Activated CD4-positive, alpha-beta T cell treated with anti-CD3 and anti-CD28 coated beads, Interleukin-2, Interleukin-6, amounts not matched to agents 100 ng/mL and 50 ng/mL, durations not matched to agents 16 hours and 8 hours (primary cell): Measurements from ENCODE around the gene MVP.
"Not testable (repeated sequence)": the region's sequence is repeated elsewhere in the genome, so short reads cannot be mapped to it uniquely, and the experiment has no call there.

Experiments
- DNase-seq: peaks from one replicate; pipeline ENCODE4 v3.0.0-alpha.2; 2020

Gene MVP

DNA sequence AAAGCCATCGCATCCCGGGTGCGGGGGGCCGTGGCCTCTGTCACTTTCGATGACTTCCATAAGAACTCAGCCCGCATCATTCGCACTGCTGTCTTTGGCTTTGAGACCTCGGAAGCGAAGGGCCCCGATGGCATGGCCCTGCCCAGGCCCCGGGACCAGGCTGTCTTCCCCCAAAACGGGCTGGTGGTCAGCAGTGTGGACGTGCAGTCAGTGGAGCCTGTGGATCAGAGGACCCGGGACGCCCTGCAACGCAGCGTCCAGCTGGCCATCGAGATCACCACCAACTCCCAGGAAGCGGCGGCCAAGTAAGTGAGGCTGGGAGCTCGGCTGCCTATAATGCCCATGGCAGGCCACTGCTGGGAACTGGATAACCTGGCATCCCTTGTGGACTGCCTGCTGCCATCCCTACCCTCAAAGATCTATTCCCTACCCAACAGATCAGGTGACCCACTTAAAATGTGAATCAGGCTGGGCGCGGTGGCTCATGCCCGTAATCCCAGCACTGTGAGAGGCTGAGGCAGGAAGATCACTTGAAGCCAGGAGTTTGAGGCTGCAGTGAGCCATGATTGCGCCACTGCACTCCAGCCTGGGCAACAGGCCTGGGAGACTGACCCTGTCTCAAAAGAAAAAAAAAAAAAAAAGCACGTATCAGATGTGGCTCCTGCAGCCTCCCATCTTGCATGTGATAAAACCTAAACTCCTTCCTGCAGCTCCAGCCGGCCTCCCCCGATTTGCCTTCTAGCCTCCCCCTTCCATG lies 24.5 kb downstream of the MVP start:
- no peak for DNase-seq

DNA sequence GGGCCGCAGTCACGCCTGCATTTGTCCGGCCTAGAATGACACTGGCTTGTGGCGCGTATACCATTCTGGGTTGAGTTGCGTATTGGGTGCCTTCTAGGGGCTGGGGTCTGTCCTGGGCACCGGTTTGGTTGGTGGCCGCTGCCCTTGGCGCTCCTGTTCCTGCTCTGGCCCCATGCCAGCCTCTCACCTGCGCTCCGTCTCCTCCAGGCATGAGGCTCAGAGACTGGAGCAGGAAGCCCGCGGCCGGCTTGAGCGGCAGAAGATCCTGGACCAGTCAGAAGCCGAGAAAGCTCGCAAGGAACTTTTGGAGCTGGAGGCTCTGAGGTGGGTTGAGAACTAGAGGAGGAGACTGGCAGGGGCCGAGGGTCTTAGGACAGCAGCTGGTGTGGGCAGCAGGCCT lies 25.4 kb downstream of the MVP start:
- DNase-seq: no peak

DNA sequence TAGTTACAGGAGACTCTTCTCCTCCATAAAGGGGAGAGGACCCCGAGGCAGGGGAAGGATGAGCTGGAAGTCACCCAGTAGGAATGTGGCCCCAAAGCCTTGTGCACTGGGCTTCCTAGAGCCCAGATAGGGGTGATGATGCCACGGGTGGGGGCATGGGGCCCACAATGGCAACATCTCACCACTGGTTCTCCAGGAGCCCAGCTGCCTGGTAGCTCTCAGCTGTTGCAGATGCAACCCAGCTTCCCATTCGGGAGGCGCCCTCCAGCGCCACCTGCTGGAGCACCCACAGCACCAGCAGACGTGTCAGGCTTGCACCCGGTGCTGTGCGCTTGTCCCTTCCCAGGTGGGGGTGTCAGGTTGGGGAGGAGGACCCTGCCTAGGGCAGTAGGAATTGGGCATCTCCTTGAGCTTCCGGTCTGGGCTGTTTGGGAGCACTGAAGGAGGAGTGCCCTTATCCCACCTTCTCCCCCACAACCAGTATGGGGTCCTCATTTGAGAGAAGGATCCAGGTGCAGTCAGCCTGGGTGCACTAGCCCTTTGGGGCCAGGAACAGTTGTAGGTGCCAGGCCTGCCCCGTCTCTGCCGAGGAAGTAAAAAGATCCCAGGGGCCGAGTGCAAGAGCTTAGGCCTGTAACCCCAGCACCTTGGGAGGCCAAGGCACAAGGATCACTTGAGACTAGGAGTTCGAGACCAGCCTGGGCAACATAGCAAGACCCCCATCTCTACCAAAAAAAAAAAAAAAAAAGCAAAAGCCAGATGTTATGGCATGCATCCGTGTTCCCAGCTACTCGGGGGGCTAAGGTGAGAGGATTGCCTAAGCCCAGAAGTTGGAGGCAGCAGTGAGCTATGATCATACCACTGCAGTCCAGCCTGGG lies 28.4 kb downstream of the MVP start:
- peak; percentile 89 for DNase-seq

DNA sequence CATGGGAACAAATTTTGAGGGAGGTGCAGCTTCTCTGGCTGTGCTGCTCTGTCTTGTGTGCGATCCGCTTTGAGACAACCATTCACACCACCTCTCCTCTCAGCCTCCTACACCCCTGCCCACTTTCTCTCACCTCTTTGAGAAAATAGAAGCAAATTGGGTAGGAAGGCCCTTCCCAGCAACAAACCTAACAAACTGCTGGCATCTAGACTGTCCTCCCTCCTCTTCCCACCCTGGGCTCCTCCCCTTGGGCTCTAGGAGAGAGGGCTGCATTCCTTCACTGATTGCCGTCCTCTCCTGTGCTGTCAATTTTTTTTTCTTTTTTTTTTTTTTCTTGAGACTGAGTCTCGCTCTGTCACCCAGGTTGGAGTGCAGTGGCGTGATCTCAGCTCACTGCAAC lies 29.2 kb downstream of the MVP start:
- DNase-seq: no peak

DNA sequence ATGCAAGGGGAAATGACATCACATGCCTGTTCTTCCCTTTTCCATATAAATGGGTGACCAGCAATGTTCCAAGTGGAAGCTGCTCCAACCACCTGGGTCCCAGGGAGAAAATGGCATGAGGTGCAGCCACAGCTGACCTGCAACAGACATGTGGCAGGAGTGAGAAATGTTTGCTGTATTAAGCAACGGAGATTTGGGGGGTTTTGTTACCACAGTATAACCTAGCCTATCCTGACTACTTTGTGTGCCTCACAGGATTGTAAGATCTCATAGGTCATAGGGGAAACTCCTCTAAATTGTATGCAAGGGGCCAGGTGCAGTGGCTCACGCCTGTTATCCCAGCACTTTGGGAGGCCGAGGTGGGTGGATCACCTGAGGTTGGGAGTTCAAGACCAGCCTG lies 30.7 kb downstream of the MVP start:
- DNase-seq: no peak

DNA sequence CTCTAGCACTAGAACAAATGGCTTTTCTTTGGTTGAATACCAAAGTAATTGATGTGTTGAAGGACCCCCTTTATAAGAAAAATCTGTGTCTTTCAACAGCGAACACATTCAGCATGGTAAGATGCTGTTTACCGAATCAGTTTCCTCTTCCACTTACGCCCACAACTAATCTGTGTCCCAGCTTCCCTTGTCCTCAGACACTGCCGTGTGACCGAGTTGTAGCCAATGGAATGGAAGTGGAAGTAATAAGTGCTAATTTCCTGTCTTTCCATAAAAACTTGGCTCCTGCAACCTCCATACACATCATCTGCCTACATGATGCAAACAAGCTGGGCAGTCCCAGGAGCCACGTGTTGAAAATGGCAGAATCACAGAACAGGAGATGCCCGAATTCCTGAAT lies 32.4 kb downstream of the MVP start:
- DNase-seq: no peak

DNA sequence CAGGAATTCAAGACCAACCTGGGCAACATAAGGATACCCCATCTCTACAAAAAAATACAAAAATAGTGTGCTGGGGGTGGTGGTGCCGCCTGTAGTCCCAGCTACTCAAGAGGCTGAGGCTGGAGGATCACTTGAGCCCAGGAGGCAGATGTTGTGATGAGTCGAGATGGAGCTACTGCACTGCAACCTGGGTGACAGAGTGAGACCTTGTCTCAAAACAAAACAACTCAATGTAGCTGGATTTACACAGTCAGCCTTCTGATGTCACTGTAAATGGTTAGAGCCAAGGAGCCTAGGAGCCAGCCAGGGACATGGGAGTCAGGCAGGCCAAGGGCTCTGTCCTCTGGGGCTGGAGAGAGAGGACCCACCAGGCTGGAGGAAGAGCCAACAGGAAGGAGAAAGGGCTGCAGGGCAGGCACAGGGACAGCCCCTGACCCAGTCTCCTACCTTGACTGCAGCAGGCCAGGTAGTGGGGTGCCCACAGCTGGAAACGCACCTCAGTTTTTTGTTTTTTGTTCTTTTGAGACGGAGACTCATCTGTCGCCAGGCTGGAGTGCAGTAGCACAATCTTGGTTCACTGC lies 34.3 kb downstream of the MVP start:
- no peak for DNase-seq

DNA sequence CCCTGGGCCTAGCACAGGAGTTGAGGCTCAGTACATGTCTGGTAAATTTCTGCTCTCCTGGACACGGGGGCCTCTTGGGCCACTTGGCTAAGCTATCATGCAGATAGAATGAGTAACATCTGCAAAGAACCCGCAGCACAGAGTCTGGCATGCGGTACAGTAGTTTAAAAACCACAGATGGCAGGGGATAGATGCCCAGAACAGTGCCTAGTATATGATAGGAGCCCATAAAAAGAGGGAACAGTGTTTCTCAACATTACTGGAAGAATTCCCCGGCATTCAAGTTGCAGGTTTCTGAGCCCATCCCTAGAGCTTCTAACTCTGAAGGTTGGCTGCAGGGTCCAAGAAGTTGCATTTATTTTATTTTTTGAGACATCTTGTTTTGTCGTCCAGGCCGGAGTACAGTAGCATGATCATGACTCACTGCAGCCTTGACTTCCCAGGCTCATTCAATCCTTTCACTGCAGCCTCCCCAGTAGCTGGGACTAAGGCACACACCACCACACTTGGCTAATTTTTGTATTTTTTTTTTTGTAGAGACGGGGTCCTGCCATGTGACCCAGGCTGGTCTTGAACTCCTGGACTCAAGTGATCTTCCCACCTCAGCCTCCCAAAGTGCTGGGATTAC lies 37.0 kb downstream of the MVP start:
- DNase-seq: no peak

DNA sequence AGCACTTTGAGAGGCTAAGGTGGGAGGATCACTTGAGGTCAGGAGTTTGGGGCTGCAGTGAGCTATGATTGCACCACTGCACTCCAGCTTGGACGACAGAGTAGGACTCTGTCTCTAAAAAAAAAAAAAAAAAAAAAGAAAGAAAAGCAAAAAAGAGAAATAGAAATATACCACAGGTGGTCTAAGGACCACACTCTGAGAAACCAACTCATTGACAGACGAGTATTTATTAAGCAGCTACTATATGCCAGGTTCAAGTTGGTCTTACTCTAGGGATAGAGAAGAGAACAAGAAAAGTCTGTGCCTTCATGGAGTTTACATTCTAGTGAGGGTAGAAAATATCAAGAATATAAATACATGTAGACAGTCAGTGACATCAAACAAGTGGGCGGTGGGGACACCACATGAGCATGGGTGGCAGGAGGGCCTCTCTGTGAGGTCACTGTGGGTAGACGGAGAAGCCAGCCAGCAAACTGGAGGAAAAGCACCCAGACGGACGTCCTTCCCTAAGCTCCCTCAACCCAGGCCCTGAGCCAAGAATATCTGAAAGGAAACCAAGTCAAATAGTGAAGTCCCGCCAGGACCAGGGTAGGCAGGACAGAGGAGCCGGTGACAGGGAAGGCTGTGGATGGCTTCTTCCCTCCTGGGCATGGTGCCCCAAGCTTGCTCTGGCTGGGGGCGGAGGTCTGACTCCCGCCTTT lies 38.0 kb downstream of the MVP start:
- DNase-seq: no peak

DNA sequence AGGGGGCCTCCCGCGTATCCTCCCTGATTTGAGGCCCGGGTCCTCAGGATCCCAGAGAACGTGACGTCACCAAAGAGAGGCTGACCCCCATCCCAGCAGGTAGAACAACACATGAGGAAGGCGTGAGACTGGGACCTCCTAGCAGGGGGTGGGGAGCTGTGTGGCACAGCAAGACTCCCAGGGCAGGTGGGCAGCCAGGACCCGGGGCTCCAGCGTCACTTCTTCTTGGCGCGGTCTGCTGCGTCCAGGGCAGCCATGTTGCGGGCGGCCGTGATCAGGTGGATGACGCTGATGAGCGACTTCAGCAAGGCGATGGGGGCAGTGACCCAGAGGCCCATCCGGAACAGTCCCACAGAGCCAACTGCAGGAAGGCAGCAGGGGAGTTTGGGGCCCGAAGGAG lies 38.7 kb downstream of the MVP start:
- DNase-seq: no peak

DNA sequence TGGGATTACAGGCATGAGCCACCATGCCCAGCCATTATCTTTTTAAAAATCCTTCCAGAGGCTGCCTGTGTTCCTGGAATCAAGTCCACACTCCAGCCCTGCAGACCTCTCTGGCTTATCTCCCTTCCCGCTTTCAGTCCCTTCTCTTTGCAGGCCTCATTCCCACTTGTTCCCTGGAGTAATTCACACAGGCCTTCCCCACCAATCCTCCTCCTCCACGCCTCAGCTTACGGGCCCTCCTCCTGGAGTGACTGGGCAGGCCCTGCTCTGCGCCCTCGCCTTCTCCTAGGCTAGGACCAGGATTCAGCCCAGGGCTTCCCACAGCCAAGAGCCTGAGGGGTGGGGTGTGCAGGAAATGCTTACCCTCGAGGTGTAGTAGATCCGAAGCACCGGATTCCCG lies 40.0 kb downstream of the MVP start:
- no peak for DNase-seq

DNA sequence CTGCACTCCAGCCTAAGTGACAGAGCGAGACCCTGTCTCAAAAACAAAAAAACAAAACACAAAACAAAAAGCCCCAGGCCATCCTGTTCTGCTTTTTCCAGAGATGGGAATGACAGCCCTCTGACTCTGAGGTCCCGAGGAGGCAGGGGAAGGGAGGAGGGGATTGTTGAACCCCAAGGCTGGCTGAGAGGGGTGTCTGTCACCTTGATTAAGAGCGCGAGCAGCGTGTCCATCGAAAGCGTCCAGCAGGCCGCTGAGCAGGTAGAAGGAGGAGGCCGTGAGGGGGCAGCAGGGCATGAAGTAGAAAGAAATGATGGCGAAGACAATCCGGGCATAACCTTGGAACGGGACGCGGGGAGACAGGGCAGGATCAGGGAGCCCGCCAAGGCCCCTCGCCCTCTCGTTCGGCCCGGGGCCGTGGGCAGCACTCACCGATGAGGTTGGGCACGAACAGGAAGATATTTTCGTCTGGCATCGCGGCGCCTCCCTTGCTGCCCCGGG lies 42.2 kb downstream of the MVP start:
- DNase-seq: peak; percentile 17

DNA sequence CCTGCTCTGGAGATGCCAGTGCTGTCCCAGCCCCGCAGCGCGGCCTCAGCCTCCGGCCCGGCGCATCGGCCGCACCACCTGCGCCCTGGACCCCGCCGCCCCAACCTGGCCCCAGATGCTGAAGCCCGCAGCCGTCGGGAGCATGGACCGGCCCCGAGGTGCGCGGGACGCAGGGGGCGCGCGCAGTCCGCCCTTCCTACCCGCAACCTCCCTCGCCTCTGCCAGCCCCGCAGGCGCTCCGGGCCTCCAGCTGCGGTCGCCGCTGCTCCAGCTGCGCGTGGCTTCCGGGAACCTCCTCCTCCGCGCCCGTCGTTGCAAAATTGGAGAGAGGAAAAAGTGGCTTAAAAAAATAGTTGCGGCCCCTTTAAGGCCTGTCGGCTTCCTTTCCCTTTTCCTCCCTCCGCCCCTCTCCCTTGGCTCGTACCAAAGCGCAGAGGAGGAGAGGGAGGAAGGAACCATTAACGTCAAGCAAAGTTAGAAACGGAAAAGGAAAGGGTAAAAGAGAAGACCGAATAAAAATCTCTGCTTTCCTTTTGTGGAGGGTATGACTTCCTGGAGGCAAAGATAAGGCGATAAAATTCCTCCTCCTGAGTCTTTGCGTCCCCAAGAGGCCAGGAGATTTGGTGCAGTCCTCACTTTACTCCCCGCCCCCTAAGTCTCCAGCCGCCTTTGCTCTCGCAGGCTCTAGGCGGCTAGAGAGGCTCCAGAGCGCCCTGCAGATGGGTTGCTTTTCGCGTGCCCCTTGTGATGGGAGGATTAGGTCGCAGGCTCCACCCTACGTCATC lies 42.8 kb downstream of the MVP start, which contains the start of gene CDIPT:
Gene CDIPT, minus strand, starts transcription at position 343 of the 785 bp plus-strand sequence. CDS start 369 bp downstream, outside the sequence.
- peak; percentile 97 for DNase-seq

DNA sequence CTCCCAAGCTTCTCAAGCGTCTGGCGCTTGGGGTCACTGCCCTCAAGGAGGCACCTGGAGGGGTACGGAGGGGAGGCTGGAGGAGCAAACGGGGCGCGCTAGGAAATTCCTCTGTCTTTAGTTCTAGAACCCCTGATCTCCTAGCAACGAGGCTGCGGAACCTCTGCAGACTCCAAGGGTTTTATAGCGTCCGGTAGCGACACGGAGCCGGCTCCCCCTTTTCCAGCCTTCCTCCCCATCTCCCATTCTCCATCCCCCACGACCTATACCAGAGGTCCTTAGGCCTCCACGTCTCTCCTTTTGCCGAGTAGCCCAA lies 43.4 kb downstream of the MVP start:
- no peak for DNase-seq

DNA sequence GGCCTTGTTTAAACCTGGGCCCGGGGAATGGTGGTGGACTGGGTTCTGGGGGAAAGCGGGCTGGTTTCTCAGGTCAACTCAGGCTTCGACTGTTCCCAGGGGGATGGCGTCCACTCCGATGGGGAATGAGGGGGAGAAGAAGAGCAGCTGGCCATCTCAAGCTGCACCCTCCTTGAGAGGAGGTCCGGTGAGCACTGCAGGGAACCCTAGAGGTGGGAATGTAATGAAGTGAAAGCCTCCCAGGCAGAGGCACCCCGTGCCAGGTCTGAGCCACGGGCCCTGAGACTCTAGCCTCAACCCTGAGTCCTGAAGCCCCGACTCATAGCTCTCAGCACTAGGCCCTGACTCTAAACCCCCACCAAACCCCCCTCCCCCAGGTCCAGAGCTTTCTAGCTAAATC lies 43.9 kb downstream of the MVP start:
- DNase-seq: no peak

DNA sequence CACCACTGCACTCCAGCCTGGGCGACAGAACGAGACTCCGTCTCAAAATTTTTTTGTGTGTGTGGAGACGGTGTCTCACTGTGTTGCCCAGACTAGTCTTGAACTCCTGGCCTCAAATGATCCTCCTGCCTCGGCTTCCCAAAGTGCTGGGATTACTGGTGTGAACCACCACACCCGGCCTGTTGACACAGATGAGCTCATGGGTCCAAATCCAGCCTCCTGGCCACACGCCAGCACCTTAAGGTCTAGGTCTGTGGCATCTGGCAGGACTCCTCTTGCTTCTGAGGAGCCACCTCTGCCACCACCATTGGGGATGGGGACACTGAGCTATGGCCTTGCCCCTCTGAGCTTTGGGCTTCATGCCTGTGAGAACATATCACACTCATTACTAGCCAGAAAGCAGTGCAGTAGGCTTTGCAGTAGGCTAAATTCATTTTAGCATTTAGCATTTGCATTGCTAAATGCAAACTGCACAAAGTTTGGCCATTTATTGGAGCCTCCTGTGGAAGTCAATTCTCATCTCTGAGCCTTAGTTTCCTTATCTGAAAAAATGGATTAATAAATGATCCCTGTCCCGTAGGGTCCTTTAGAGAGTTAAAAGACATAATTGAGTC lies 48.2 kb downstream of the MVP start:
- no peak for DNase-seq

DNA sequence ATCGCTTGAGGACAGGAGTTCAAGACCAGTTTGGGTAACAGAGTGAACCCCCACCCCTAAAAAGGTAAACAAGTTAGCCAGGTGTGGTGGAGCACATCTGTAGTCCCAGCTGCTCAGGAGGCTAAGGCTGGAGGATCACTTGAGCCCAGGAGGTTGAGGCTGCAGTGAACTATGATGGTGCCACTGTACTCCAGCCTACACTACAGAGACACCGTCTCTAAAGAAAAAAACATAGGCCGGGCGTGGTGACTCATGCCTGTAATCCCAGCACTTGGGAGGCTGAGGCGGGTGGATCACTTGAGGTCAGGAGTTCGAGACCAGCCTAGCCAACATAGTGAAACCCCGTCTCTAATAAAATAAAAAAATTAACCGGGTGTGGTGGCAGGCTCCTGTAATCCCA lies 48.8 kb downstream of the MVP start:
- DNase-seq: not testable (repeated sequence)

DNA sequence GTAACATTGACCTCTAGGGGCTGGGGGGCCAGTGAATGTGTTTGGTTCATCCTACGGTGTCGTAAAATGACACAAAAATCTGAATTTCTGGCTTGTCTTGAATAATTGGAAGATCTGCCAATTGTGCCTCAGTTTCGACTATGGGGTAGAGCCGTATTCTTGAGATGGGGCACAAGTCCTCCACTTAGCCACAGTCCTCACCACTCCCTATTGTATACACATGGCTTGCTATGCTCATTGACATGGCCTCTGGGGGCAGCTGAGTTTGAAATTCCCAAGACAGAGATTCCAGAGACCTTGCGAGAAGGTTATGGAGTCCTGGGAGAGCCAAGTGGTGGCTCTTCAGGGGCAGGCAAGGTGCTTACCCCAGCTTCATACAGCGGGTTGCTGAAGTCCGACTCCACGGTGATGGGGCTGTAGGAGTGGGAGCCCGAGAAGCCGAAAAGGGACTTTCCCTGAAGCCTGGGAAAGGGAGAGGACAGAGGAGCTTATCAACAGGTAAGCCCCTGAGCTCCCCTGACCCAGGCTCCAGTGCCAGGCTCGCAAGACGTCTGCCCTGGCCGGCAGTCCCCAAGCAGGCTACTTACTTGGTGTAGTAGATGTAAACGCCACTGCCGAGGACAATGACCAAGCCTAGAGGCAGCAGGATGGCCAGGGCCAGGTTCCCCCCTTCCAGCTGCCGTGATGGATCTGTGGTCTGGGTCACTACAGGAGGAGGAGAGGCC lies 51.7 kb downstream of the MVP start:
- no peak for DNase-seq

DNA sequence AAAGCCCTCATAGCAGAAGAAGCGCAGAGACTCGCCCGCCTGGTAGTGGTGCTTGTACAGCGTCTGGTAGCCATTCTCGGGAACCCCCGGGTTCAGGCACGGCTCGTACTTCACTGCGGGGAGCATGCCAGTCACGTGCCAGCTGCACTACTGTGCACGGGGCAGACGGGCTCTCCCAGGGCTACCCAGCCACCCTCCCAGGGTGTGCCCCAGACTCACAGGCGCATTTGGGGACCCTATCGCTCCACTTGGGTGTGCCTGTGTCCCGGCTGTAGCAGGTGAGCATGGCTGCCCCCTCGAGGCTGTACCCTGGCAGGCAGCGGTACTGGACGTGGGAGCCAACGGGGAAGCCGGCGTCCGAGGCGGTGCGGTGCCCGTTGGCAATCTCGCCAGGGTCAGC lies 53.1 kb downstream of the MVP start:
- no peak for DNase-seq

DNA sequence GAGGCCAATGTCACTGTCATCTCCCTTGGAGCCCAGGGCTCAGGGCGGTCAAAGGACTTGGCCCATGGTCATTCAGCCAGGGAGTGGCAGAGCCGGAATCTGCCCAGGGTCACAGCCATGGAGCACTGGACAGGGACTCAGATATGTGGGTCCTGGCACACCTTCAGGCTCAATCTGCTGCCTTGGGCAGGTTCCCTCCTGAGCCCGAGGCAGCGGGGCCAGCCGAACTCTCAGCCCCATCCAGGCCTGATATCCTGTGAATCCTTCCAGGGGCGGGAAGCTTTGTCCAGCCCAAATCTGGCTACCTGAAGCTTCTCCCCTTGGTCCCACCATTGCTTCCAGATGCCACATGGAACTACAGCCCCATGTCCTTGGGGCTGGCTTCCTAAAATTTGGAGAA lies 54.9 kb downstream of the MVP start:
- no peak for DNase-seq

DNA sequence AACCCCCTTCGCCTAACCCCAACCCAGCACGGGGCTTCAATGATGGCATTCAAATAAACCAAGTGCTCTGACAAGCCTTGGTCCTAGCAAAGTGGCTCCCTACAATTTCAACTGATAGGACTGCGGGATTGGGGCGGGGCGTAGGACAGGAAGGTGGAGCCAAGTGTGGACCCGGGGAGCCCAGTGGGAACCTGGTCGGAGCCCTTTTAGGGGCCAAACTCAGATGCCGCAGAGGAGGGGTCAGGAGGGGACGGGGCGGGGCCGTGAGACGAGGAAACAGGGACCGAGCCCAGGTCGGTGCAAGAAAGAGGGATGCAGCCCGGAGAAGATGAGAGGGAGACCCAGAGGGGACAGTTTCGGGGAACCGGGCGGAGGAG lies 55.9 kb downstream of the MVP start:
- DNase-seq: no peak
